ENCODE data around the gene PAPSS2. TPM values are rescaled to one million over a fixed set of nuclear protein-coding genes. Genes with fewer than 3 reads are reported as not detected.

Gene PAPSS2
- total RNA-seq, 1 experiment from 2014 or later: 14.6 TPM

DNA sequence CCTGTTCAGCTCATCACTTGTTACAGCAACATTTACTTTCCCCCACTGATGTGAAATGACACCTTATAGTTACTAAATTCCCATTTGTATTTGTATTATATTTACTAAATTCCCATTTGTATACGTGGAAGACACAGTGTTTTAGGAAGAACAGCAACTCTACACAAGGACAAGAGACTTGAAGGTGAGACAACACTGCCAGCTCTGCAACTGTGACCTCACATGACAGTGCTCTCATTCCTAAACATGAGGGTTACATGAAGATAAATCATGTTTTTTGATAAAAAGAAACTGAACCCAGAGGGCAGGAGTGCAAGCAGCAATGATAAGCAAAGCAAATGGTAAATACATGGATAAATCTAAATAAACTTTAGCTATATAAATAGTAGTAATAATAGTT lies 98.0 kb downstream of the PAPSS2 start:
- CTCF ChIA-PET: interaction anchor here (1.0 kb wide), 1 partner anchor 23 kb away, joined by 3 read pairs; no protein-coding TSS in a partner anchor
- Histone ChIP-seq H3K9me2 (ENCODE audit: insufficient read depth) (no peaks in the 10 kb centered on the region), H2AFZ (ENCODE audit: low read depth, low read length, poor library complexity, severe bottlenecking) (no peak overlapping the region), H3K4me1 (ENCODE audit: control insufficient read depth in 1 of 2, insufficient read depth in 2 of 2, low read length in 2 of 2) (peaks cover 14 to 16% of the 10 kb centered on the region in 2 experiments), H3K9me3 (ENCODE audit: control insufficient read depth in 1 of 2, insufficient read depth in 1 of 2, low read depth in 1 of 2, low read length in 2 of 2) (no peaks in the 10 kb centered on the region), H3K4me3 (replicated peaks in 1 of 2; ENCODE audit: low read depth in 1 of 2, low read length in 2 of 2) (no peak overlapping the region), H3K9ac (ENCODE audit: low read length) (no peak overlapping the region), H3K79me2 (ENCODE audit: insufficient read depth, low read length) (no peaks in the 10 kb centered on the region), H3K36me3 (ENCODE audit: control insufficient read depth in 1 of 2, insufficient read depth in 2 of 2, low read length in 2 of 2) (peaks cover 19 to 21% of the 10 kb centered on the region in 2 experiments; a peak in 3 of 4 replicates), H3K4me2 (ENCODE audit: low read length) (no peak overlapping the region), H3K27ac (ENCODE audit: low read depth, low read length) (no peak overlapping the region), H3K27me3 (ENCODE audit: insufficient read depth, low read length) (no peaks in the 10 kb centered on the region), H4K20me1 (ENCODE audit: insufficient read depth) (0 out of 2 replicates have a peak, but pooled peaks cover 4% of the 10 kb centered on the region)
- RAD21 ChIA-PET (ENCODE audit: low non-redundant PET in 1 of 2, low total read pairs in 2 of 2, uncharacterized antibody in 2 of 2, unreplicated experiment in 2 of 2): no interaction called here
- DNase-seq (ENCODE audit: low read depth, low spot score) (no peak), ATAC-seq (no peak)
- TF ChIP-seq TCF7L2 (IDR thresholded peaks at IDR 0.05; ENCODE audit: borderline replicate concordance, extremely low read depth, insufficient read depth, insufficient read length) (no peak), SRF (IDR thresholded peaks at IDR 0.05; ENCODE audit: low read depth) (no peak)
- no TSS peak for BruUV-seq (replicated peaks)
- POLR2A ChIA-PET: interaction anchor here (0.5 kb wide), 1 partner anchor 12 kb away, joined by 3 read pairs; no protein-coding TSS in a partner anchor
- intact Hi-C loops (cut with micrococcal nuclease): no loop called here

- ChIA-PET POLR2A (no interaction called here), CTCF (interaction anchor here (1.0 kb wide), 1 partner anchor 25 kb away, joined by 4 read pairs; no protein-coding TSS in a partner anchor), RAD21 (ENCODE audit: low non-redundant PET in 1 of 2, low total read pairs in 2 of 2, uncharacterized antibody in 2 of 2, unreplicated experiment in 2 of 2) (no interaction called here)
- no peak overlapping the region for H3K9ac ChIP-seq (ENCODE audit: low read length)
- H3K9me2 ChIP-seq (ENCODE audit: insufficient read depth): no peaks in the 10 kb centered on the region
- 0 out of 2 replicates have a peak, but pooled peaks cover 4% of the 10 kb centered on the region for H4K20me1 ChIP-seq (ENCODE audit: insufficient read depth)
- peaks cover 10 to 16% of the 10 kb centered on the region in 2 experiments; a peak in 3 of 4 replicates for H3K36me3 ChIP-seq (ENCODE audit: control insufficient read depth in 1 of 2, insufficient read depth in 2 of 2, low read length in 2 of 2)
- no peak overlapping the region for H2AFZ ChIP-seq (ENCODE audit: low read depth, low read length, poor library complexity, severe bottlenecking)
- TF ChIP-seq POLR2AphosphoS5 (IDR thresholded peaks at IDR 0.05; ENCODE audit: low read depth, low read length) (no peak), SP1 (IDR thresholded peaks at IDR 0.05; ENCODE audit: low read depth) (no peak), CEBPB (IDR thresholded peaks at IDR 0.05; ENCODE audit: low read depth) (no peak), EZH2phosphoT487 (IDR thresholded peaks at IDR 0.05; ENCODE audit: borderline replicate concordance) (no peak), CBX3 (IDR thresholded peaks at IDR 0.05; ENCODE audit: low read depth) (no peak), RAD21 (IDR thresholded peaks at IDR 0.05; ENCODE audit: low read depth) (no peak), SRF (IDR thresholded peaks at IDR 0.05; ENCODE audit: low read depth) (no peak), EGR1 (IDR thresholded peaks at IDR 0.05; ENCODE audit: low read depth) (no peak), TCF7L2 (IDR thresholded peaks at IDR 0.05; ENCODE audit: borderline replicate concordance, extremely low read depth, insufficient read depth, insufficient read length) (no peak), ELF1 (IDR thresholded peaks at IDR 0.05; ENCODE audit: borderline replicate concordance, low read depth) (no peak), YY1 (IDR thresholded peaks at IDR 0.05; ENCODE audit: extremely low read depth, insufficient replicate concordance, low read depth, low read length) (no peak), SIN3A (IDR thresholded peaks at IDR 0.05; ENCODE audit: low read depth) (no peak), ZFX (IDR thresholded peaks at IDR 0.05) (no peak), EZH2 (IDR thresholded peaks at IDR 0.05) (no peak), FOSL1 (IDR thresholded peaks at IDR 0.05; ENCODE audit: low read depth) (no peak)
- TF ChIP-seq, protein P1, sequence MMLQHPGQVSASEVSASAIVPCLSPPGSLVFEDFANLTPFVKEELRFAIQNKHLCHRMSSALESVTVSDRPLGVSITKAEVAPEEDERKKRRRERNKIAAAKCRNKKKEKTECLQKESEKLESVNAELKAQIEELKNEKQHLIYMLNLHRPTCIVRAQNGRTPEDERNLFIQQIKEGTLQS (IDR thresholded peaks at IDR 0.05): no peak
- TF ChIP-seq, protein P2, sequence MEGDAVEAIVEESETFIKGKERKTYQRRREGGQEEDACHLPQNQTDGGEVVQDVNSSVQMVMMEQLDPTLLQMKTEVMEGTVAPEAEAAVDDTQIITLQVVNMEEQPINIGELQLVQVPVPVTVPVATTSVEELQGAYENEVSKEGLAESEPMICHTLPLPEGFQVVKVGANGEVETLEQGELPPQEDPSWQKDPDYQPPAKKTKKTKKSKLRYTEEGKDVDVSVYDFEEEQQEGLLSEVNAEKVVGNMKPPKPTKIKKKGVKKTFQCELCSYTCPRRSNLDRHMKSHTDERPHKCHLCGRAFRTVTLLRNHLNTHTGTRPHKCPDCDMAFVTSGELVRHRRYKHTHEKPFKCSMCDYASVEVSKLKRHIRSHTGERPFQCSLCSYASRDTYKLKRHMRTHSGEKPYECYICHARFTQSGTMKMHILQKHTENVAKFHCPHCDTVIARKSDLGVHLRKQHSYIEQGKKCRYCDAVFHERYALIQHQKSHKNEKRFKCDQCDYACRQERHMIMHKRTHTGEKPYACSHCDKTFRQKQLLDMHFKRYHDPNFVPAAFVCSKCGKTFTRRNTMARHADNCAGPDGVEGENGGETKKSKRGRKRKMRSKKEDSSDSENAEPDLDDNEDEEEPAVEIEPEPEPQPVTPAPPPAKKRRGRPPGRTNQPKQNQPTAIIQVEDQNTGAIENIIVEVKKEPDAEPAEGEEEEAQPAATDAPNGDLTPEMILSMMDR (IDR thresholded peaks at IDR 0.05 in 2 of 3, conservative IDR thresholded peaks at IDR 0.05 in 1 of 3; ENCODE audit: borderline replicate concordance in 1 of 3, insufficient read depth in 1 of 3, low read depth in 2 of 3, low read length in 2 of 3): no peak
- TF ChIP-seq, protein P3, sequence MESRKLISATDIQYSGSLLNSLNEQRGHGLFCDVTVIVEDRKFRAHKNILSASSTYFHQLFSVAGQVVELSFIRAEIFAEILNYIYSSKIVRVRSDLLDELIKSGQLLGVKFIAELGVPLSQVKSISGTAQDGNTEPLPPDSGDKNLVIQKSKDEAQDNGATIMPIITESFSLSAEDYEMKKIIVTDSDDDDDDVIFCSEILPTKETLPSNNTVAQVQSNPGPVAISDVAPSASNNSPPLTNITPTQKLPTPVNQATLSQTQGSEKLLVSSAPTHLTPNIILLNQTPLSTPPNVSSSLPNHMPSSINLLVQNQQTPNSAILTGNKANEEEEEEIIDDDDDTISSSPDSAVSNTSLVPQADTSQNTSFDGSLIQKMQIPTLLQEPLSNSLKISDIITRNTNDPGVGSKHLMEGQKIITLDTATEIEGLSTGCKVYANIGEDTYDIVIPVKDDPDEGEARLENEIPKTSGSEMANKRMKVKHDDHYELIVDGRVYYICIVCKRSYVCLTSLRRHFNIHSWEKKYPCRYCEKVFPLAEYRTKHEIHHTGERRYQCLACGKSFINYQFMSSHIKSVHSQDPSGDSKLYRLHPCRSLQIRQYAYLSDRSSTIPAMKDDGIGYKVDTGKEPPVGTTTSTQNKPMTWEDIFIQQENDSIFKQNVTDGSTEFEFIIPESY (IDR thresholded peaks at IDR 0.05; ENCODE audit: extremely low read depth, insufficient replicate concordance, low read length): no peak
- intact Hi-C loops (cut with micrococcal nuclease): no loop called here
- H3K27me3 ChIP-seq (ENCODE audit: insufficient read depth, low read length): no peaks in the 10 kb centered on the region
- no peak overlapping the region for H3K27ac ChIP-seq (ENCODE audit: low read depth, low read length)
- no peaks in the 10 kb centered on the region for H3K9me3 ChIP-seq (ENCODE audit: control insufficient read depth in 1 of 2, insufficient read depth in 1 of 2, low read depth in 1 of 2, low read length in 2 of 2)
- no TSS peak for BruUV-seq (replicated peaks)
- ATAC-seq (no peak), DNase-seq (ENCODE audit: low read depth, low spot score) (no peak)
- no peak overlapping the region for H3K4me2 ChIP-seq (ENCODE audit: low read length)
- peaks cover 11 to 19% of the 10 kb centered on the region in 2 experiments for H3K4me1 ChIP-seq (ENCODE audit: control insufficient read depth in 1 of 2, insufficient read depth in 2 of 2, low read length in 2 of 2)
- no peak overlapping the region for H3K4me3 ChIP-seq (replicated peaks in 1 of 2; ENCODE audit: low read depth in 1 of 2, low read length in 2 of 2)
- no peaks in the 10 kb centered on the region for H3K79me2 ChIP-seq (ENCODE audit: insufficient read depth, low read length)
Observed at GRCh38 chr10:87759551-87759950, 99.9 kb downstream of the PAPSS2 start.
